BE2C (cell line): ENCODE measurements around the gene WDR4.

ENCODE experiments used
- DNase-seq: peaks from one replicate; pipeline ENCODE4 v3.0.0-alpha.2; 2020
- H3K27me3 ChIP-seq: fragments of 250-450 bp; sonication (Bioruptor Pico); 2 replicates; pipeline ENCODE4 v1.5.1; 2020; ENCODE audit warnings: mild to moderate bottlenecking
- H3K36me3 ChIP-seq: fragments of 250-450 bp; sonication (Bioruptor Pico); 2 replicates; pipeline ENCODE4 v1.5.1; 2020; ENCODE audit warnings: mild to moderate bottlenecking
- H3K4me1 ChIP-seq: fragments of 250-450 bp; sonication (Bioruptor Pico); 2 replicates; pipeline ENCODE4 v1.5.1; 2020
- H3K4me3 ChIP-seq: 2 replicates; pipeline ENCODE4 v1.5.1; 2011; ENCODE audit warnings: low read depth, low read length
- H3K9me3 ChIP-seq: fragments of 250-450 bp; sonication (Bioruptor Pico); 2 replicates; pipeline ENCODE4 v1.5.1; 2020
- CTCF ChIP-seq: IDR thresholded peaks from 2 replicates; pipeline ENCODE4 v1.5.1; 2012; ENCODE audit warnings: mild to moderate bottlenecking, low read depth, low read length

WDR4 gene

GRCh38 chr21:42861311-42861847, 18.0 kb downstream of the WDR4 start:
- no peak for TF ChIP-seq CTCF
- no peaks in the 10 kb centered on the region for H3K27me3 ChIP-seq
- DNase-seq = no peak
- H3K4me3 ChIP-seq = no peak overlapping the region
- peaks cover 88% of the 10 kb centered on the region for H3K36me3 ChIP-seq
- peaks cover 7% of the 10 kb centered on the region for H3K4me1 ChIP-seq
- H3K9me3 ChIP-seq = no peaks in the 10 kb centered on the region

DNA sequence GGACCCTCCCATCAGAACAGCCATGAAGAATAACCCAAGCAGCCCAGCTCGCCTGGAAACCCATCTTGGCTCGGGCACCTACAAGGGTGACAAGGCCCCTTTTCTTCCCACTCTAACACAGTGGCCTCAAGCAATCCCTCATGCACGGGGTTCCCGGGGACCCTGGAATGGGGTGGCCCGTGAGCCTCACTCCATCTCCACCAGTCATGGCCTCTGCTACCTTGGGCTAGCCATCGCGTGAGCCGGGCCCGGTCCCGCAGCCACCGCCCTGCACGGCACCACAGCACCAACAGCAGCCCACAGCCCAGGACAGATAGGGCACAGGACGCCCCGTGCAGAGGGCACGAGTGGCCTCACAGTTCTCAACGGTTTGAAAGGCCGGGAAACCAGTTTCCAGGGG, 19.0 kb downstream of the WDR4 start:
- Histone ChIP-seq H3K4me1 (peaks cover 4% of the 10 kb centered on the region; the same call in 1 of the 2 replicates), H3K27me3 (no peaks in the 10 kb centered on the region), H3K4me3 (no peak overlapping the region), H3K9me3 (no peaks in the 10 kb centered on the region), H3K36me3 (peaks cover 91% of the 10 kb centered on the region)
- no peak for DNase-seq
- no peak for TF ChIP-seq CTCF

DNA sequence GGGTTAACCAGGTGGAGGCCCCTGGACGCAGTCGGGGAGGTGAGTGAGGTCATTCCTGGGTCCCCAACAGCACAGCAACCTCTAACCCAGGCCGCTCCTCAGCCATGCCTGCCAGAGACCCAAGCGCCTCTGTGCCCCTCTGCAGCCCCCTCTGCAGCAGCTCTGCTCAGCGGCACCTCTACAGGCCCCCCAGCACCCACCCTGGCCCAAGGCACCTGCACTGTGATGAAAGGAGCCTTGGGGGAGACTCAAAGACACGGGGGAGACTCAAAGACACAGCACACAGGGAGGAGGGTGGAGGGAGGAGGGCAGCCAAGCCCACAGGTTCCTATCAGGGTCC, 19.5 kb downstream of the WDR4 start:
- H3K27me3 ChIP-seq = no peaks in the 10 kb centered on the region
- DNase-seq = no peak
- H3K4me3 ChIP-seq = no peak overlapping the region
- H3K4me1 ChIP-seq = no peaks in the 10 kb centered on the region; the same call in 1 of the 2 replicates
- H3K9me3 ChIP-seq = no peaks in the 10 kb centered on the region
- H3K36me3 ChIP-seq = peaks cover 91% of the 10 kb centered on the region
- TF ChIP-seq CTCF = no peak

DNA sequence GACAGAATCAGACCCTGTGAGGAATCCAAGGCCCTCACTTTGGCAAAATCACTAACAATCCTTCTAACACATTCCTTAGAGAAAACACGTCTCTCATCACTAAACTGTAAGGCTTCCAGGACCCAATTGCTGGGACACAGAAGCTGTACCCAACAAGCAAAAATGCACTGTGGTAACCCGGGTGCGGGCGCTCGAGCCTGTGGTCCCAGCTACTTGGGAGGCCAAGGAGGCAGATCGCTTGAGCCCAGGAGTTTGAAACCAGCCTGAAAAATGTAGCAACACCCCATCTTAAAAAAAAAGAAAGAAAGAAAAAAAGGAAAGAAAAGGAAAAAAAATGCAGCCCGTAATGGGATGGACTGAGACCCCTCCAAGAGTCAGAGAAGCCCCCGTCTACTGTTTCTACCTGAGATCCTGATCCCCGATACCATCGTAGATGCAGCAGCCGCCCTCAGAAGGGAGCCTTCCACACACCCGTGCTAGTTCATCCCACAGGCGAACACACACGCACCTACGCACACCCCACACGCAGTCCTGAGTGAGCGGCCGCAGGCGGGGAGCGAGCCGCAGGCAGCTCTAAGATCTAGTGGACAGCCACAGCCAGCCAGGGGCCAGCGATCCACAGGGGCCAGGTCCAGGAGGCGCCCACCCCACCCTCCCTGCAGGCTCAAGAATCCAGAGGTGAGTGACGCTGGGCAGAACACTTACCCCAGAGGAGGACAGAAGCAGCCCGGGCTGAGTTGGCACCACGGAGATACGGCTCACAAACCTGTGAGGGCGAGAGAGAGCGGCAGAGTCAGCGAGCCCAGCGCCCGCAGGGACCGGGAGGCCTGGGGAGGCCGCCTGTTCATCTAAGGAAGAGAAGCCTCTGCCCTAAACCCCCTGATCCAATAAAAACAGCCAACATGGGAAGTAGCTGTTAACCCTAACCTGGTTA, 20.1 kb downstream of the WDR4 start:
- Histone ChIP-seq H3K9me3 (no peaks in the 10 kb centered on the region), H3K36me3 (peaks cover 91% of the 10 kb centered on the region), H3K4me3 (no peak overlapping the region), H3K27me3 (no peaks in the 10 kb centered on the region), H3K4me1 (no peaks in the 10 kb centered on the region)
- no peak for DNase-seq
- TF ChIP-seq CTCF = no peak

GRCh38 chr21:42858185-42858847, 21.0 kb downstream of the WDR4 start:
- no peak for TF ChIP-seq CTCF
- Histone ChIP-seq H3K9me3 (no peaks in the 10 kb centered on the region), H3K4me1 (no peaks in the 10 kb centered on the region), H3K36me3 (peaks cover 95% of the 10 kb centered on the region), H3K27me3 (no peaks in the 10 kb centered on the region), H3K4me3 (no peak overlapping the region)
- no peak for DNase-seq
